Fibroblast of skin of scalp (primary cell): Measurements from ENCODE around the gene ATP11A.

ENCODE experiments used
- DNase-seq: peaks from one replicate; pipeline ENCODE4 v3.0.0-alpha.2; 2013

Gene ATP11A

DNA sequence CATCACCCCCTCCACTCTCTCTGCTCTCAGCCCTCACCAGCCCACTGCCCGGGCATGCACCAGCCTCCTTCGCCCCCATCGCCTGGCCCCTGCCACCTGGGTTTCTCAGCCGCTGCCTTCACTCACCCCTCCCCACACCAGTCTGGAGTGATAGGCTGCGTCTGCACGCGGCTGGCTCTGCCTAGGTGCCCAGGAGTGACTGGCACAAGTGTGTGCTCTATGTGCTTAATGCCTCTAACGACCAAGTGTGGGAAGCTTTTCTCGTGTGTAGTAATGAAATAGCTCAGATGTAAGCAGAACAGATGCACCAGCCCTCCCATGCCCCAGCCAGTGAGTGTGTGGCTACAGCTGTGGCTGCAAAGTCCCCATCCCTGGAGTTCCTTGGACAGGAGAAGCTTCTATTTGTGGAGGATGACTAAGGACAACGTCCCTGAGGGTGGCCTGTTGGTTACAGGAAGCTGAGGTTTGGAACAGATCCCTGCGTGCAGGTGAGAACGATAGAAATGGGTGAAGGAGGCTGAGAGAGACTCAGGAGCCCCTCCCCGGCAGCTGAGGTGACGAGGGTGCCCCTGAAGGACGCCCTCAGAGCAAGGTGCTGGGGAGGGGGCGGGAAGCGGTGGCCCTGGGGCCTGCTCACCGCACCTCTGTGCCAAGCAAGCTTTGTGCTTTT lies 35.6 kb downstream of the ATP11A start:
- DNase-seq: no peak

DNA sequence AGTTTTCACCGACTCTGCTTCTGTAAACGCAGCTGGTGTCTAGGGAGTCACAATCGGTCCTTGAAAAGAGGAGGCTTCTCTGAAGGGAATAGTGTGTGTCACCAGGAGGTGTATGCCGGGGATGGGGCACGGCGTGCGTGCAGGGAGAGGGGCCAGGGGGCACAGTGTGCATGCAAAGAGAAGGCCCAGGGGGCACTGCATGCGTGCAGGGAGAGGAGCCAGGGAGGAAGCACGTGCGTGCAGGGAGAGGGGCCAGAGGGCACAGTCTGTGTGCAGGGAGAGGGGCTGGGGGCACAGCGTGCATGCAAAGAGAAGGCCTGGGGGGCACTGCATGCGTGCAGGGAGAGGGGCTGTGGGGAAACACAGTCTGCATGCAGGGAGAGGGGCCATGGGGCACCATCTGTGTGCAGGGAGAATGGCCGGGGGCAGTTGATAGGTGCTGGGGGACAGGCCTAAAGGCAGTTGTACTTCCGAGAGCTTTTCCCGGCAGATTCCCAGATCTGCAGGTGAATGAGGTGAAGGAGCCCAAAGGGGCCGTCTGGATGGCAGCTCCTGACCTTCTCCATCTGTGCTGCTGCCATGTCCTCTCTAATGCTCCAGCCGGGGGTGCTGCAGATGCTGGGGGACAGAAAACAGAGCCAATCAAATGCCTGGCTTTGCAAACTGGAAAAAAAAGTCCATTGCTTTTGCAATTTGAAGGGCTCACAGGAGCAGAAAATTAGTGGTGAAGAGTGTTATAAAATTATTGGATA lies 36.4 kb downstream of the ATP11A start:
- DNase-seq: no peak

DNA sequence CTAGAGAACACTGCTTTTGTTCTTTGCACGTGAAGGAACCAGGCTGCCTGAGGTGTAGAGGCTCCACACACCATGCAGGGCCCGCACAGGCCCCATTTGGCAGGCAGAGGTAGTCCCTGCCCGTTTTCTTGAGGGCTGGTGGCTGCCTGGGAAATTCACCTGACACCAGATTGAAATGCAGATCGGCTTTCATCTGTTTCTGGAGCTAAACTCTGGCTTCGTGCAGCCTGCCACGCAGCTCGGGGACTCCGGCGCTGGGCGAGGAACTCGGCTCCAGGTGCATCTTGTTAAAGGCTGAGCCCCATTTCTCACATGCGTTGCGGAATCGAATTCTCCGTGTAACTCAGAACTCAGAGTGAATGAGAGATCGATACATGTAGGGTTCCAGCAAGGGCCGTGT lies 37.7 kb downstream of the ATP11A start:
- no peak for DNase-seq

DNA sequence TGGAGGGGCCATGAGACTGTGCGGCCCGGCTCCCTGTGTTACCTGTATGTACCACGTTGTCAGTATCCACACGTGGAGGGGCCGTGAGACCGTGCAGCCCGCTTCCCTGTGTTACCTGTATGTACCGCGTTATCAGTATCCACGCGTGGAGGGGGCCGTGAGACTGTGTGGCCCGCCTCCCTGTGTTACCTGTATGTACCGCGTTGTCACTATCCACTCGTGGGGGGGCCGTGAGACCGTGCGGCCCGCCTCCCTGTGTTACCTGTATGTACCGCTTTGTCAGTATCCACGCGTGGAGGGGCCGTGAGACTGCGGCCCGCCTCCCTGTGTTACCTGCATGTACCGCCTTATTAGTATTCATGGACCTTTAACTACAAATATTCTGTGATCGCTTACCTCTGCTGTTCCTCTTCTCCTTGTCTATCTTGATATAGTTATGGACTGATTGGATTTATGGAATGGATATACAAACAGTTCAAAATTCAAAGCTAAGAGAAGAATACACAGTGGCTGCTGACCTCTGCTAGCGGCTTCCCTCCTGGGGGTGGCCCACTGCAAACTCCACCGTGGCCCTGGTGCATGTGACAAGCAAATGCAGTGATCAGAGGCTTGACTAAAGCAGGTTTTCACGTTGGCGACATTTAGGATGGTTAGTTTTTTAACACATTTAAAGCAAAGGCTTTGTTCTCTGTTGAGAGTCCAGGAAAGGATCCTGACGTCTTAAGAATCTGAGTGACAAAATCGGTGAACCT lies 38.7 kb downstream of the ATP11A start:
- DNase-seq: no peak

DNA sequence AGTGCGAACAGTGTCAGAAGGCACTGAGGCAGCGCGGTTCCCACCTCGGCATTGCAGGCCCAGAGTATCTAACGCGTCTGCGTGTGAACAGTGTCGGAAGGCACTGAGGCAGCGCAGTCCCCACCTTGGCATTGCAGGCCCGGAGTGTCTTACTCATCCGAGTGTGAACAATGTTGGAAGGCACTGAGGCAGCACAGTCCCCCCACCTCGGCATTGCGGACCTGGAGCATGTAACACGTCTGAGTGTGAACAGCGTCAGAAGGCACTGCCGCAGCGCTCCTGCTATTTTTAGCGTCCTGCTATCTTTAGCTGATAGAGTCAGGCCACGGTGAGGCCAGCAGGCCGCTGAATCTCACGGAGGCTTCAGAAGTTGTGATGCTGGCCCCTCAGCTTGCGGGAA lies 39.6 kb downstream of the ATP11A start:
- DNase-seq: no peak

DNA sequence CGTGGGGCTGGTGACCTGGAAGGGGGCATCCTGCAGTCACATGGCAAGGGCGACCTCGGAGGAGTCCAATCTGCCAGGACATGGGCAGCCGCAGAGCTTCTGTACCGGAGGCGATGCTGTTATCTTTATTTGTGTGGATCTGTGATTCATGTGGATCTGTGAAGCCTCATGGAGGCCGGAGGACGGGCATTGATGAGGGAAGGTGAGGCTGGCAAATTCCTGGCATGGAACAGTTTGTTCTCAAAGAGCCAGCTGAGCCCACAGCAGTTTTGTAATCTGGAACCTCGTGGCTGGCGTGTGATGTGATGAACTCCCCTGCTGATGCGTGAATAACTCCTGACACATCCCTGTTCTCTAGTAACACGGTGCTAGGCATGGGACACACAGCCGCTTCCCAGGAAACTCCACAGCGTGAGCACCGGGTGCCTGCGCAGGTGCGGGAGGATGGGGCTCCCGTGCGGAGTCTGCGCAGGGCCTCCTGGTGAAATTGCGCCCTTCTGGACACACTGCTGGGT lies 40.4 kb downstream of the ATP11A start:
- DNase-seq: no peak

DNA sequence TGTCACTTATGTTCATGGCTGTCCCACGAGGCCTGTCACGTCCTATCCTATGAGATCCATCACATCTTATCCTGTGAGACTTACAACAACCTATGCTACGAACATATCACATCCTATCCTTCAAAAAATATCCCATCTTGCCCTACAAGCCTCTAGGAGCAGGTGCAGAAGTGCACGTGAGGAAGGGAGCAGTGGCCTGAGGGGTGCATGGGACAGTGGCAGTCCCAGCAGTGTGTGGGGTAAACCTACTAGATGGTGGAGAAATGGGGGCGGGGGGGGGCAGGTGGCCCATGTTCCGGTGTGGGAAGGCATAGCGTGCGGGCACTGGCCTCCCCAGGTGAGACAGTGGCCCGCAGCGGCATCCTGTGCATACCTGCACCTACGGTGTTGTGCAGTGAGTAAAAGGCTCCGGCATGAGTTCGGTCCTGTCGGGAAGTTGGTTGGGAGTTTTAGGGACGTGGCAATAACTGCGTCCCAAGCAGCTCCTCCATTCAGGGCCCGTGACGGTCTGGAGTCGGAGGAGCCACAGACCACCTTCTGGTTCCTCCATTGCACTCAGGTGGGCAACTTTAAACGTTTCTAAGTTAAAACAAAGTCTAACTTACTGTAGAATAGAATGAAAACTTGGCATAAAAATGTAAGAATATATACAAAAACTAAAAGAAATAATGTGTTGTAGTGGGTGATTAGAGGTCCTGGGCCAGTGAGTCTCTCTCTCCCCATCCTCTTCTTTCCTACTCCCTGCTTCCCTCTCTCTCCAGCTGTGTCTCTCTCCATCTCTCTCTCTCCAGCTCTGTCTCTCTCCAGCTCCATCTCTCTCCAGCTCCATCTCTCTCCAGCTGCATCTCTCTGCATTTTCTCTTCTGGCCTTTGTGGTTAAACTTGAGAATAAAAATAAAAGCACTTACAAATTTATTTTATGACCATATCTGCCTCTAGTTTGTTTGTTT lies 42.1 kb downstream of the ATP11A start:
- DNase-seq: no peak

DNA sequence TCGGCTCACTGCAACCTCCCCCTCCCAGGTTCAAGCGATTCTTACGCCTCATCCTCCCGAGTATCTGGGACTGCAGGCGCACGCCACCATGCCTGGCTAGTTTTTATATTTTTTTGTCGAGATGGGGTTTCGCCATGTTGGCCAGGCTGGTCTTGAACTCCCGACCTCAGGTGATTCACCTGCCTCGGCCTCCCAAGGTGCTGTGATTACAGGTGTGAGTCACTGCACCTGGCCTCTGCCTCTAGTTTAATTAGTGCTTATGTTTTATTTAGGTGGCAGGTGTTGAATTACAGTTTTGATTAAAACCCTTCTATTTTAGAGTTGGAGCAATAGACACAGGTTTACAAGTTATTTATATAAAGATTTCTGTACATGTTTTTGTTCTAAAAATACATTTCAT lies 42.8 kb downstream of the ATP11A start:
- no peak for DNase-seq

DNA sequence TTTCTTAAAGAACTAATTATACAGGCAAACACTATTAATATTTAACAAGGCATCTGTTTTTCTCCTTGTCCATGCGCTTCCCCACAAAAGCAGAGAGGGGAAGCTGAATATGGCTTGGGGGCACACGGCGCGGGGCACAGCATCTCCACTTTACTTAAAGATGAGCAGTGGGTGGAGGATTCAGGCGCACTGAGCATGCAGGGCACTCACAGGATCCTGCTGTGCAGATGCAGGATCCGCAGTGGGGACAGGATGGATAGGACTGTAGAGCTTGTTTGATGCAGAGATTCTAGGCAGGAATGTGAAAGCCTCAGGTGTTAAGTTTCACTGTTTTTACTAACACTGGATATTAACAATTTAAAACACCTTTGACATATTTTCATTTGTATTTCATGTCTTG lies 43.3 kb downstream of the ATP11A start:
- no peak for DNase-seq

DNA sequence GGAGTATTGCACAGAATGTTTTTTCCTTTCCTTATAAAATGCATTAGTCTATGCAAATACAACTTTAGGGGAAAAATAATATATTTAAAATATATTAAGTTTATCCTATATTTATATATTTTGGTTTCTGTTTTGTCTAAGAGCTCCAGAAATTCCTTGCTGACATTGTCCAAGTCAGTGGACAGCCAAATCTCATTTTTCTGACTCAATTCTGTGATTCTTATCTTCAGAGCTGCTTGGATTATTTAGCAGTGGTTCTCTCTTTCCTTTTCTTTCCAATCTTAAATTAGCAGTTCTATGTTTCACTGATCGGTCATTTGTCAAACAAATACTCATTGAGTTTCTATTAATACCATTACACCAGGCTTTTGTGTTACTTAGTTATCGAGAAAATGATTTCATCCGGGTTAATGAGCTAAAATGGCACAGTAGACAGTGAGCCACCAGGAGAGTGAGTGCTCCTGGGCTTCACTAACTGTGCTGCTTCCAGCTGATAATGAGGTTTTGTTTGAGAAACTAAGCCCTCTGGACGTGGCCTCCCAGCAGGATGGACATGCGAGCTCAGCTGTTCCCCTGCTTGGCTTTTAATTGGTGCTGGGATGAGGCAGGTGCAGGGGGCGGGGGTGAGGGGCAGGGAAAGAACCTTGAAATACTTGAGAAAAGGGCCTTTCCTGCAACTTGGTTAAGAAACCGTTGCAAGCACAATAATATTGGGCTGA lies 44.0 kb downstream of the ATP11A start:
- no peak for DNase-seq

DNA sequence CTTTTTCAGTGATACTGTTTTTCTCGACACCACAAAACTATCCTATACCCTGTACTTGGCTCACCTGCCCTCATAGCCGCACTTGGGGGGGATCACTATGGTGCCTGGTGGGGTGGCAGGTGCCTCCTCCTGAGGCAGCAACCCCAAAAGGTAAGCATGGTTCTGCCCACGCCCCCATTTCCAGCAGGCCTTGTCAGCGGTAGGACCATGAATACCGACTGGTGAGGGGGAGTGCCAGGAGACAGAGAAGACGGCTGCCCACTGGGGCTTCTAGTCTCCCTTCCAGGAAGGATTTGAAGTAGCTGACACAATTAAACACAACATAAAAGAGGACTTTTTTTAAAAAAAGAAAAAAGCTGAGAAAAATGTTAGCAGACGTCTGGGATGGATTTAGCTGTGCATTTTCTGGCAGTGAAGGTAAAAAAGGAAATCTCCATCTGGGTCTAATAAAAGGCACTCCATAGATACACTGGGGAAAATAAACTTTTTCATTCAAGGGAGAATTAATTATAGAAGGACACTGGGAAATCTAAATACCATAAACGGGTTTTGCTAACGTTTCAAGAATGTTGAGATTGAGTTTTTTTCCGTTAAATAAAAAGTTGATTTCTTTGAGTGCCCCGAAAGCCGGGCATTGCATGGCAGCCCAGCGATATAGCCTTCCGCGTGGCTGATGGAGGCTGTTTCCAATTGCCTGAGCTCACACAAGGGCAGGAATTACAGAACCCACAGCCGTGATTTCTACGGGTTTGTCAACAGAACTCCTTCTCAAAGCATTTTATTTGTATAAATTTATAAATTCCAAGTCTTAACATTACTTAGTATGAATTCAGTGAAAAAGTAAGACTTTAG lies 45.1 kb downstream of the ATP11A start:
- peak; percentile 51 for DNase-seq

DNA sequence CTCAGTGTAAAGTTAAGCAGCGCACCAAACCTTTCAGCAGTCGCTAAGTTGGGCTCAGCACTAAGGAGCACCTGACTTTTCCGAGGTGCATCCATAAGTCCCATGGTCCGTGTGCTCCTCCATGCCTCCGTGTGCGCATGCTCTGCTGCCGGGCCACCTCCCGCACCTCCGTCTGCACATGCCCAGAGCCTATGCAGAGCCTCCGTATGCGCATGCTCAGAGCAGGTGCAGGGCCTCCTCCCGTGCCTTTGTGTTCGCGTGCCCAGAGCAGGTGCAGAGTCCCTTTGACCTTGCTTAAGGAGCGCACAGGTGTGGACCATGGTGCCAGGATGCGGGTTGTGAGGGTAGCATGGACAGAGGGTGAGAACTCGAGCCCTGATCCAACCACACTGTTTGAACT lies 46.0 kb downstream of the ATP11A start:
- no peak for DNase-seq

DNA sequence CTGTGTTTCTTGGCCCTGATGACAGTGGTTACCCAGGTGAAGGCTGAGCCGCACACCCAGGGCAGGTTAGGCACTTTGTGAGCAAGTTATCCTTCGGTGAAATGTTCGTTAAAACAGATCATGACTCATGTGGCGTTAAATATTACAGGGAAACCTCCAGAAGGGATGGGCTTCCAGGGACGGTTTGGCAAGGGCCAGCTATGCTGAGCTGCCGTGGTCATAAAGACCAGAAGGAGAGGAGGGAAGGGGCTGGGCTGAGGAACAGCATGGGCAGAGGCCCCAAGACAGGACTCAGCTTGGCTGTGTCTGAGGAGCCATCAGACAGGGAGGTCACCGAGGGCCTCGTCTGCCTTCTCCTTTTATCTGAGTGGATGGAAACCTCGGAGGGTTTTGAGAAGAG lies 47.5 kb downstream of the ATP11A start:
- DNase-seq: no peak

DNA sequence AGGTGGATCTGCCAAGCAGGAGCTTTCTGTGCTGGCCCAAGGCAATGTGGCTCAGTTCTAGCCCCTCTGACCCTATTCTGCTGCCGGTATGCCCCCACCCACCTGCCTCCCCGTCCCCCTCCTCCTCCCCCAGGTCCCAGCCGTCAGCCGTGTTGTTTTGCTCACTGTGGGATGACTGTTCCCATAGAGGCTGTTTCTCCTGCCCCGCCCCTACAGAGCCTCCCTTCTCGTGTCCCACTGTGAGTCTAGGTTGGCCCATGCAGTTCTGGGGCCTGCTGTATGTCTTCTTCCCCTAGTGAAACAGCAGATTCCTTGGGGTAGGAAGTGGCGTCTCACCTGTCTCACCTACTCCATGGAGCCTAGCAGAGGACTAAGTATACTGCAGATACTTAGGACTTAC lies 48.8 kb downstream of the ATP11A start:
- no peak for DNase-seq

DNA sequence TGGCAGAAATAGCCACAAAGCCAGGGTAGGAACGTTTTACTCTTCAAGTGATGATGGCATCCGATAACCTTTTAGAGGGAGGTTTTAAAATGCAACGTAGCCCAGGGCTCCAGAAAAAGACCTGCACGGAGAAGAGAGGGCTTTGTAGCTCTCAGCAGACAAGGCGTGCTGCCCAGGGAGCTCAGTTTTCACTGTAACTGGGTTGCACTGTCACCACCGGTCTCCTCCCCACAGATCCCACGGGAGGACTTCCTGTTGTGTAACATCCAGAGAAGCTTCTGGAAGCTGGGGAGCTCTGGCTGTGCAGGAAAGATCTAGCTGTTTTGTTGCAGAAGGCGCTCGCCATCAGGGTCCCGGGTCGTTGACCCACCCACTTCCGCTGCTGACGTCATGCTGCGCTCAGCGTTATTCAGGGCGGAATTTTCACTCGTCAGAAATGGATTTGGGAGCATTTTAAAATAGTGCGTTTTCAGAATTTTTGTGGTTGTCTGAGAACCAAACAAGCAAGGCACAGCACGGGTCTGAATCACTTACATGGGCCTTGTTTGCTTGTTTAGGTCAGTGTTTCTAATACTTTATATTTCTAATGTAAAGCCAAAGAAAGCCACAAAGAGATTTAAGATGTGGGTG lies 50.8 kb downstream of the ATP11A start:
- peak; percentile 57 for DNase-seq

DNA sequence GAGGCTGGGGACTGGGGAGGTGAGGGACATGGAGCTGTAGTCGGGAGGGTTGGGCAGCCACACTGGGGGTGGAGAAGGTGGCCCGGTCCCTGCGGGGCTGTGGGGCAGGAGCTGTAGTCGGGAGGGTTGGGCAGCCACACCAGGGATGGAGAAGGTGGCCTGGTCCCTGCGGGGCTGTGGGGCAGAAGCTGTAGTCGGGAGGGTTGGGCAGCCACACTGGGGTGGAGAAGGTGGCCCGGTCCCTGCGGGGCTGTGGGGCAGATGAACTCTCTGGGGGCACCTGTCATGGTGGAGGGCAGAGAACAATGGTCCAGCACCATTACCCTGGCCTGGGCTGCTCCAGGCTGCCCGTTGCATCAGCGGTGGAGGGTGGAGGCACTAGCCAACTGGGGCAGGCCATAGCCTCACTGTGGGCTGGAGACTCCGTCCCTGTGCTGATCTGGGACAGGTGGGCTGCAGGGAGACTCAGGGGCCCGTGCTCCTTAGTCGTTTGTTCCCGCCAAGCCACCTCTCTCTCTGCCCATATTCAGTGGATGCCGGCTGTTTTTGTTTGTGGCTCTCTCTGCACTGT lies 51.4 kb downstream of the ATP11A start:
- DNase-seq: no peak

DNA sequence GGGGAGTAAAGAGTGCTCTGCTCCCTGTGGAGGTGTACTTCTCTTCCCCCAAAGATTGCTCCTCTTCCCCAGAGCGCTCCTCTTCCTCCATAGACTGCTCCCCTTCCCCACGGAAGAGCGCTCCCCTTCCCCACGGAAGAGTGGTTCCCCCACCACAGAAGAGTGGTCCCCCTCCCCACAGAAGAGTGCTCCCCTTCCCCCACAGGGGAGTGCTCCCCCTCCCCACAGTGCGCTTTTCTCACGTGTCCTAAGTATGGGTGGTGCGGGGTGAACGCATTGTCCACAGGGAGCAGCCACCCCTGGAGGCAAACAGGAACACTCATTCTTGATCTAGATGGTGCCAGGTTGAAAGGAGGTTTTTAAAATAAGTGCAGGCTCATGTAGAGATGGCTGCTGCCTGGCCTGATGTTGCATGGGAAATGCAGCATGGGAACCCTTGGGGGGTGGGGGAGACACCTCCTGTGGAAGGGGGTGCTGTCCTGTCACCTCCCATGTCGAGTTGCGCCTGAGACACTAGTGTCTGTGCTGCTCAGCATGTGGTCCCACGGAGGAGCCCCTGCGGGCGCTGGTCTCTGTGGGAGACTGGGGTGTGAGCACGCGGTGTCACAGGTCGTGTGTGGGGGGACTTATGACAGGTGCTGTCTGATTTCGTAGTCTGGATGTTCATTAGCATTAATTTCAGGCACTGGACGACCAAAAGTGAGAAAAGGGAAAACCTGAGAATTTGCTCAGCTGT lies 52.2 kb downstream of the ATP11A start:
- no peak for DNase-seq

DNA sequence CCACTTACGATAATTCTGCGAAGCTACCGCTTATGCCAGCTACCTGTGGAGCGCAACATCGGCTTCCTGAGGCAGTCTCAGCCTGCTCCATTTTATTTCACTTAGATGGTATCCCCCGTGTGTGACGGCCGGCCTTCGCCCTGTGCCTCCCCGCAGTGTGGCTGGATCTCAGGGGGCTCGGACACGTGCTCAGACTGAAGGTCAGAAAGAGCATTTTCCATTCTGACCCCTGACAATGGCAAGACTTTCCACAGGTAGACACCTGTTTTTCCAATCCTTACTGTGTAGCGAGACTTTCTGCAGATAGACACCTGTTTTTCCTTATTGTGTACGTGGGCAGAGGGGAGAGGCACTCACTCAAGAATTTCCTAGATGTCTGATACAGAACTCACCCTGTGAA lies 52.7 kb downstream of the ATP11A start:
- no peak for DNase-seq
